IMR-90 (cell line): ENCODE data around the gene OR2C3. TPM values are rescaled to one million over a fixed set of nuclear protein-coding genes. Genes with fewer than 3 reads are reported as not detected.

ENCODE experiments used
- ATAC-seq: fragments of 200-7000 bp; cut with Tn5 transposase; 2 replicates; pipeline ENCODE4 v1.9.1; 2020; ENCODE audit warnings: low read depth, mild to moderate bottlenecking, moderate library complexity
- BruUV-seq: library from RNA; stranded (reverse); fragments of 400-500 nt; replicated peaks from 2 replicates; lab custom pipeline; 2021; lab: Mats Ljungman, UMichigan
- CTCF ChIA-PET: fragments of 300-600 bp; formaldehyde crosslinking; extraction: SDS; loops from one replicate; lab custom pipeline; 2021; ENCODE audit warnings: antibody characterized with exemption; lab: Yijun Ruan, JAX
- POLR2A ChIA-PET: fragments of 300-600 bp; sonication (Branson Sonifier 250); formaldehyde crosslinking; loops from one replicate; lab custom pipeline; 2022; ENCODE audit warnings: antibody characterized with exemption; ENCODE audit not compliant: unreplicated experiment; lab: Charles Lee
- DNase-seq: peaks from one replicate; pipeline ENCODE4 v3.0.0; 2013
- H2AFZ ChIP-seq: replicated peaks from 2 replicates; pipeline ENCODE3; 2013; ENCODE audit warnings: low read length, mild to moderate bottlenecking; ENCODE audit not compliant: poor library complexity
- H2AK5ac ChIP-seq: 2 replicates; pipeline ENCODE4 v1.6.1; 2013; ENCODE audit warnings: low read depth, low read length, inconsistent platforms
- H2AK9ac ChIP-seq: replicated peaks from 2 replicates; pipeline ENCODE3; 2013; ENCODE audit warnings: mild to moderate bottlenecking, low read depth, low read length, moderate library complexity; ENCODE audit not compliant: poor library complexity
- H2BK120ac ChIP-seq: 2 replicates; pipeline ENCODE4 v1.6.1; 2013; ENCODE audit warnings: low read depth, low read length, inconsistent platforms
- H2BK15ac ChIP-seq: 3 replicates; pipeline ENCODE4 v1.6.1; 2013; ENCODE audit warnings: low read depth, low read length, inconsistent platforms
- H2BK20ac ChIP-seq: 2 replicates; pipeline ENCODE4 v1.6.1; 2013; ENCODE audit warnings: low read depth, mild to moderate bottlenecking, inconsistent platforms, low read length, moderate library complexity
- H2BK5ac ChIP-seq: 2 replicates; pipeline ENCODE4 v1.6.1; 2013; ENCODE audit warnings: mild to moderate bottlenecking, low read depth, low read length, inconsistent platforms; ENCODE audit not compliant: poor library complexity, severe bottlenecking
- H3K14ac ChIP-seq: replicated peaks from 2 replicates; pipeline ENCODE4 v1.6.1; 2013; ENCODE audit warnings: low read depth, low read length, inconsistent platforms
- H3K18ac ChIP-seq: 2 replicates; pipeline ENCODE4 v1.6.1; 2013; ENCODE audit warnings: low read depth, low read length, control low read depth
- H3K23ac ChIP-seq: 2 replicates; pipeline ENCODE4 v1.6.1; 2013; ENCODE audit warnings: low read depth, low read length, inconsistent platforms
- H3K27ac ChIP-seq: 2 replicates; pipeline ENCODE4 v1.5.1; 2013; ENCODE audit warnings: mild to moderate bottlenecking, control low read depth, low read length; ENCODE audit not compliant: insufficient read depth
- H3K27me3 ChIP-seq: 2 replicates; pipeline ENCODE4 v1.6.1; 2013; ENCODE audit warnings: low read length; ENCODE audit not compliant: control insufficient read depth, insufficient read depth
- H3K36me3 ChIP-seq: 2 replicates; pipeline ENCODE4 v1.6.1; 2013; ENCODE audit warnings: low read length, mixed read lengths; ENCODE audit not compliant: control insufficient read depth, insufficient read depth
- H3K4ac ChIP-seq: 2 replicates; pipeline ENCODE4 v1.6.1; 2013; ENCODE audit warnings: low read depth, low read length, inconsistent platforms
- H3K4me1 ChIP-seq: 2 replicates; pipeline ENCODE4 v1.6.1; 2013; ENCODE audit warnings: low read length, mixed read lengths; ENCODE audit not compliant: control insufficient read depth, insufficient read depth
- H3K4me2 ChIP-seq: 2 replicates; pipeline ENCODE4 v1.6.1; 2013; ENCODE audit warnings: low read depth, mild to moderate bottlenecking, control low read depth, low read length, moderate library complexity
- H3K4me3 ChIP-seq: 2 replicates; pipeline ENCODE4 v1.5.1; 2013; ENCODE audit warnings: low read depth, mild to moderate bottlenecking, control low read depth, low read length, moderate library complexity; ENCODE audit not compliant: insufficient read depth
- H3K56ac ChIP-seq: 2 replicates; pipeline ENCODE4 v1.6.1; 2013; ENCODE audit warnings: low read length, inconsistent platforms; ENCODE audit not compliant: insufficient read depth; ENCODE audit errors: extremely low read depth
- H3K79me1 ChIP-seq, 2 experiments: 2 replicates each; pipeline ENCODE4 v1.6.1; 2013; ENCODE audit warnings: low read length in 2 of 2, inconsistent platforms in 1 of 2, low read depth in 1 of 2
- H3K9ac ChIP-seq: 2 replicates; pipeline ENCODE4 v1.6.1; 2013; ENCODE audit warnings: low read depth, low read length, control low read depth
- H3K9me1 ChIP-seq: 2 replicates; pipeline ENCODE4 v1.6.1; 2013; ENCODE audit warnings: low read length, inconsistent platforms; ENCODE audit not compliant: insufficient read depth
- H3K9me3 ChIP-seq: 2 replicates; pipeline ENCODE4 v1.6.1; 2013; ENCODE audit warnings: low read length; ENCODE audit not compliant: control insufficient read depth, insufficient read depth
- H4K20me1 ChIP-seq: 2 replicates; pipeline ENCODE4 v1.6.1; 2013; ENCODE audit warnings: low read length, inconsistent platforms; ENCODE audit not compliant: insufficient read depth
- H4K5ac ChIP-seq: 2 replicates; pipeline ENCODE4 v1.6.1; 2013; ENCODE audit warnings: mild to moderate bottlenecking, low read depth, low read length, control low read depth
- H4K8ac ChIP-seq, 2 experiments: 2 replicates each; pipeline ENCODE4 v1.6.1; 2013; ENCODE audit warnings: low read depth in 2 of 2, low read length in 2 of 2, control low read depth in 1 of 2, inconsistent platforms in 1 of 2
- H4K91ac ChIP-seq: 2 replicates; pipeline ENCODE4 v1.6.1; 2013; ENCODE audit warnings: low read depth, low read length, inconsistent platforms; ENCODE audit not compliant: insufficient read depth
- BHLHE40 ChIP-seq: fragments of 150-350 bp; IDR thresholded peaks from 2 replicates; pipeline ENCODE4 v1.6.1; 2016; ENCODE audit warnings: mild to moderate bottlenecking, low read depth, low read length
- FOS ChIP-seq: fragments of 150-350 bp; IDR thresholded peaks from 2 replicates; pipeline ENCODE4 v1.6.1; 2016; ENCODE audit warnings: low read depth, low read length
- MAZ ChIP-seq: IDR thresholded peaks from 2 replicates; pipeline ENCODE4 v1.6.1; 2012; ENCODE audit warnings: low read depth, mild to moderate bottlenecking, low read length, improper control_type of control experiment, moderate library complexity, borderline replicate concordance
- WGBS, 2 experiments: methylation state at CpG; one replicate each; pipeline versions ENCODE4 v1.1.5 to v1.1.7; 2013; ENCODE audit warnings: missing lambda C conversion rate in 2 of 2; ENCODE audit not compliant: insufficient read length in 1 of 2; ENCODE audit errors: extremely low coverage in 2 of 2; 5-methylcytosine and 5-hydroxymethylcytosine counted together
- dilution Hi-C: fragments of 300-500 bp; cut with HindIII; formaldehyde crosslinking; loops from one replicate; pipeline ENCODE4 v1.14.3; 2018; ENCODE audit warnings: low sequenced_read_pairs; ENCODE audit not compliant: unreplicated experiment
- in situ Hi-C: fragments of 300-500 bp; cut with MboI; formaldehyde crosslinking; loops from 3 replicates; pipeline ENCODE4 v1.14.3; 2019; ENCODE audit warnings: low sequenced_read_pairs, inconsistent platforms, mixed read lengths
- intact Hi-C: fragments of 100-400 bp; cut with micrococcal nuclease; formaldehyde crosslinking; loops from 2 replicates; pipeline ENCODE4 v1.10.0; 2022
- polyA plus RNA-seq, 3 experiments: library from polyadenylated mRNA; depleted of rRNA; stranded (reverse); fragments of >200 nt; gene quantifications; 2 replicates each; pipeline ENCODE4 v1.2.3, GENCODE V29; 2012; ENCODE audit warnings: low replicate concordance in 1 of 3
- total RNA-seq: library from RNA; depleted of rRNA; stranded (reverse); fragments of >200 nt; gene quantifications from 2 replicates; pipeline ENCODE4 v1.2.3, GENCODE V29; 2012

OR2C3 gene
- total and polyA plus RNA-seq, 2 of the 4 experiments (the other 2 are of a cell fraction), result not detected

- H4K91ac ChIP-seq, result no peak overlapping the region
- POLR2A ChIA-PET, result no interaction called here
- H3K4me3 ChIP-seq, result no peak overlapping the region
- dilution Hi-C loops (no loop called here), in situ Hi-C loops (no loop called here), intact Hi-C loops (no loop called here)
- TF ChIP-seq FOS (no peak), MAZ (no peak), BHLHE40 (no peak)
- H3K9me1 ChIP-seq, result no peaks in the 10 kb centered on the region
- H4K5ac ChIP-seq, result no peak overlapping the region
- CTCF ChIA-PET, result no interaction called here
- H4K8ac ChIP-seq, result no peak overlapping the region
- H2AK9ac ChIP-seq, result no peak overlapping the region
- H3K23ac ChIP-seq, result no peak overlapping the region
- BruUV-seq, result no TSS peak
- no peak overlapping the region for H3K27ac ChIP-seq
- H3K9ac ChIP-seq, result no peak overlapping the region
- ATAC-seq (no peak), DNase-seq (no peak)
- no peaks in the 10 kb centered on the region for H3K79me1 ChIP-seq
- no peaks in the 10 kb centered on the region for H3K36me3 ChIP-seq
- H3K14ac ChIP-seq, result no peak overlapping the region
- peaks cover 11% of the 10 kb centered on the region for H3K9me3 ChIP-seq
- no peak overlapping the region for H2AK5ac ChIP-seq
- no peaks in the 10 kb centered on the region for H3K27me3 ChIP-seq
- H3K4me2 ChIP-seq, result no peak overlapping the region
- no peaks in the 10 kb centered on the region for H3K4me1 ChIP-seq
- no peak overlapping the region for H2BK5ac ChIP-seq
- WGBS, 2 experiments, result no CpG with 5 or more reads among the region's 12 CpGs
- H3K4ac ChIP-seq, result no peak overlapping the region
- no peak overlapping the region for H3K56ac ChIP-seq
- no peak overlapping the region for H3K18ac ChIP-seq
- H2BK15ac ChIP-seq, result no peak overlapping the region
- no peak overlapping the region for H2AFZ ChIP-seq
- H2BK120ac ChIP-seq, result no peak overlapping the region
- H4K20me1 ChIP-seq, result no peaks in the 10 kb centered on the region
- H2BK20ac ChIP-seq, result no peak overlapping the region
Observed at GRCh38 chr1:247491328-247491727, 44.9 kb downstream of the OR2C3 start.
